KMS-11 (cell line): Measurements from ENCODE around the gene ABLIM1.

Source experiments
- H2AFZ ChIP-seq: fragments of 200-600 bp; sonication (generic); 2 replicates; pipeline ENCODE4 v1.6.1; 2016; ENCODE audit warnings: antibody characterized with exemption, mixed run types, low read depth
- H3K27ac ChIP-seq: fragments of 200-600 bp; sonication (generic); 2 replicates; pipeline ENCODE4 v1.6.1; 2016; ENCODE audit warnings: mild to moderate bottlenecking, mixed run types
- H3K27me3 ChIP-seq: fragments of 200-600 bp; sonication (generic); 2 replicates; pipeline ENCODE4 v1.6.1; 2017; ENCODE audit warnings: mild to moderate bottlenecking, low read depth, mixed run types, moderate library complexity; ENCODE audit not compliant: insufficient read depth
- H3K36me3 ChIP-seq: fragments of 200-600 bp; sonication (generic); 2 replicates; pipeline ENCODE4 v1.6.1; 2017; ENCODE audit warnings: mild to moderate bottlenecking, mixed run types; ENCODE audit not compliant: insufficient read depth
- H3K4me1 ChIP-seq: fragments of 200-600 bp; sonication (generic); 2 replicates; pipeline ENCODE4 v1.6.1; 2016; ENCODE audit warnings: mild to moderate bottlenecking, low read depth, mixed run types; ENCODE audit not compliant: poor library complexity, severe bottlenecking
- H3K4me2 ChIP-seq: fragments of 200-600 bp; sonication (generic); 2 replicates; pipeline ENCODE4 v1.7.0; 2016; ENCODE audit warnings: mild to moderate bottlenecking, mixed run types
- H3K4me3 ChIP-seq: fragments of 200-600 bp; sonication (generic); IDR thresholded peaks from 2 replicates; pipeline ENCODE4 v1.6.1; 2017; ENCODE audit warnings: low read depth, low read length, mixed read lengths; ENCODE audit not compliant: insufficient read depth
- H3K79me2 ChIP-seq: fragments of 200-600 bp; sonication (generic); 2 replicates; pipeline ENCODE4 v1.6.1; 2016; ENCODE audit warnings: low read depth, mixed run types; ENCODE audit not compliant: insufficient read depth
- H3K9ac ChIP-seq: fragments of 200-600 bp; sonication (generic); 2 replicates; pipeline ENCODE4 v1.6.1; 2016; ENCODE audit warnings: mild to moderate bottlenecking, mixed run types
- H4K20me1 ChIP-seq: fragments of 200-600 bp; sonication (generic); 2 replicates; pipeline ENCODE4 v1.6.1; 2016; ENCODE audit warnings: mild to moderate bottlenecking, mixed run types; ENCODE audit not compliant: insufficient read depth
- CTCF ChIP-seq: fragments of 200-600 bp; sonication (generic); conservative IDR thresholded peaks from 2 replicates; pipeline ENCODE4 v1.6.1; 2017; ENCODE audit warnings: low read depth, mild to moderate bottlenecking, antibody characterized with exemption, low read length, moderate library complexity, mixed read lengths

Gene ABLIM1

GRCh38 chr10:114631090-114631665 is 26.9 kb downstream of the ABLIM1 start:
- Histone ChIP-seq H3K79me2 (no peaks in the 10 kb centered on the region), H3K27me3 (no peaks in the 10 kb centered on the region), H3K4me2 (no peak overlapping the region), H3K4me1 (no peaks in the 10 kb centered on the region), H4K20me1 (no peaks in the 10 kb centered on the region), H3K36me3 (no peaks in the 10 kb centered on the region), H3K27ac (no peak overlapping the region), H3K9ac (no peak overlapping the region), H2AFZ (no peak overlapping the region), H3K4me3 (no peak overlapping the region)
- no peak for TF ChIP-seq CTCF

- Histone ChIP-seq H4K20me1 (no peaks in the 10 kb centered on the region), H3K27me3 (no peaks in the 10 kb centered on the region), H3K79me2 (no peaks in the 10 kb centered on the region), H3K4me2 (no peak overlapping the region), H3K4me3 (no peak overlapping the region), H2AFZ (no peak overlapping the region), H3K27ac (no peak overlapping the region), H3K36me3 (no peaks in the 10 kb centered on the region), H3K4me1 (no peaks in the 10 kb centered on the region), H3K9ac (no peak overlapping the region)
- TF ChIP-seq CTCF, result no peak
These were observed 28.0 kb downstream of the ABLIM1 start for GRCh38 chr10:114629824-114630730.

GRCh38 chr10:114629083-114629823 is 28.8 kb downstream of the ABLIM1 start:
- H3K27me3 ChIP-seq, result no peaks in the 10 kb centered on the region
- H3K4me3 ChIP-seq, result no peak overlapping the region
- H4K20me1 ChIP-seq, result no peaks in the 10 kb centered on the region
- H3K27ac ChIP-seq, result no peak overlapping the region
- no peak for TF ChIP-seq CTCF
- no peak overlapping the region for H2AFZ ChIP-seq
- H3K4me1 ChIP-seq, result peaks cover 4% of the 10 kb centered on the region
- H3K79me2 ChIP-seq, result no peaks in the 10 kb centered on the region
- H3K4me2 ChIP-seq, result no peak overlapping the region
- H3K9ac ChIP-seq, result no peak overlapping the region
- no peaks in the 10 kb centered on the region for H3K36me3 ChIP-seq

- H3K9ac ChIP-seq, result no peak overlapping the region
- H3K27ac ChIP-seq, result no peak overlapping the region
- no peaks in the 10 kb centered on the region for H3K36me3 ChIP-seq
- H3K4me1 ChIP-seq, result peaks cover 15% of the 10 kb centered on the region
- TF ChIP-seq CTCF, result no peak
- H3K4me3 ChIP-seq, result no peak overlapping the region
- H4K20me1 ChIP-seq, result no peaks in the 10 kb centered on the region
- no peaks in the 10 kb centered on the region for H3K79me2 ChIP-seq
- no peaks in the 10 kb centered on the region for H3K27me3 ChIP-seq
- no peak overlapping the region for H3K4me2 ChIP-seq
- no peak overlapping the region for H2AFZ ChIP-seq
These were observed 30.0 kb downstream of the ABLIM1 start for GRCh38 chr10:114628106-114628505.
